ENCODE data around the gene NFRKB.
A peak's percentile ranks its signal among the peaks of the same experiment; 100 is the strongest.

The NFRKB gene

DNA sequence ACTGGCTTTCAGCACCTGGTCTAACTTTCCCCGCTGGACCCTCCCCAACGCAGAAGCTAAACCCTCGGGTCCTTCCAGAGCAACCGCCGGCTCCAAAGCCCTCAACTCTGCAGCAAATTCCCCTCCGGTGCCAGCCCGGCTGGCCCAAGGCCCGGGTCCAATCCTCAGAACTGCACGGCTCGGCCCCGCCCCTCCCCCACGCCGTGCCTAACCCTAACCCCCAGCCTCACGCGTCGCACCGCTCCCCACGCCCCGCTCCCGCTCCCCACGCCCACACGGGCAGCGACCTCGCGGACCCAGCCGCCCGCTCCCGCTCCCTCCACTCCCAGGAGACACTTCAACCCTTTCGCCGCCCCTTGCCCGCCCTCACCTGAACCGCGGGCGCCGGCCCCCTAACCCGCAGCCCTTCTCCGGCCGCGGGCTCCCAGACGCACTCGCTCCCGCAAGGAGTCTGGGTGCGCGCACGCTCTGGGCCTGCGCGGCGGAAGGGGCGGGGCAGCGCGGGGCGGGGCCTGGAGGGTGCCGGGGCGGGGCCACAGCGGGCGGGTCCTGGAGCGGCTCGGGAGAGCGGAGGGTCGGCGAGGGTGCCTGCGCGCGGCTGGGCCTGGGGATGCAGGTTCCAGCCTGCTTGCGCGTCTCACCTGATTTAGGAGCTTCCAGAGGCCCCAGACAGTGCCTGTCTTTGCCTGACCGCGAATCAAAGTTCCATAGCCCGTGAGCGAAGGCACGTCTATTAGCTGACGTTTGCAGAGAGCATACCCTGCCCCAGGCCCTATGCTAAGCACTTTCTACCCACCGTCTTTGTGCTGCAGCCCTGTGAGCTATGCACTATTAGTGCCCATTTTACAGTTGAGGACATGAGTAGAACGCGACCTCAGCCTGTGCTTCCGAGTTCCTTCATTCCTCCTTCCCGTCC, at the start of gene NFRKB:
Gene NFRKB (minus strand): TSS at position 453 of the 916 bp plus-strand sequence. CDS start 2,729 bp downstream, outside the sequence.
- ChIA-PET POLR2A (interaction anchor here (0.6 kb wide), 1 partner anchor 39 kb away, joined by 4 read pairs; no protein-coding TSS in a partner anchor), CTCF (interaction anchor here (1.0 to 1.4 kb wide), 3 partner anchors 9 to 236 kb away, joined by 3 to 5 read pairs (median 3); no protein-coding TSS in a partner anchor)
- peak; percentile 98 for DNase-seq (ENCODE audit: extremely low spot score)
- TF ChIP-seq, protein P1, sequence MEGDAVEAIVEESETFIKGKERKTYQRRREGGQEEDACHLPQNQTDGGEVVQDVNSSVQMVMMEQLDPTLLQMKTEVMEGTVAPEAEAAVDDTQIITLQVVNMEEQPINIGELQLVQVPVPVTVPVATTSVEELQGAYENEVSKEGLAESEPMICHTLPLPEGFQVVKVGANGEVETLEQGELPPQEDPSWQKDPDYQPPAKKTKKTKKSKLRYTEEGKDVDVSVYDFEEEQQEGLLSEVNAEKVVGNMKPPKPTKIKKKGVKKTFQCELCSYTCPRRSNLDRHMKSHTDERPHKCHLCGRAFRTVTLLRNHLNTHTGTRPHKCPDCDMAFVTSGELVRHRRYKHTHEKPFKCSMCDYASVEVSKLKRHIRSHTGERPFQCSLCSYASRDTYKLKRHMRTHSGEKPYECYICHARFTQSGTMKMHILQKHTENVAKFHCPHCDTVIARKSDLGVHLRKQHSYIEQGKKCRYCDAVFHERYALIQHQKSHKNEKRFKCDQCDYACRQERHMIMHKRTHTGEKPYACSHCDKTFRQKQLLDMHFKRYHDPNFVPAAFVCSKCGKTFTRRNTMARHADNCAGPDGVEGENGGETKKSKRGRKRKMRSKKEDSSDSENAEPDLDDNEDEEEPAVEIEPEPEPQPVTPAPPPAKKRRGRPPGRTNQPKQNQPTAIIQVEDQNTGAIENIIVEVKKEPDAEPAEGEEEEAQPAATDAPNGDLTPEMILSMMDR (IDR thresholded peaks at IDR 0.05; ENCODE audit: control extremely low read depth, extremely low read depth, low read depth, missing control alignments), result no peak

DNA sequence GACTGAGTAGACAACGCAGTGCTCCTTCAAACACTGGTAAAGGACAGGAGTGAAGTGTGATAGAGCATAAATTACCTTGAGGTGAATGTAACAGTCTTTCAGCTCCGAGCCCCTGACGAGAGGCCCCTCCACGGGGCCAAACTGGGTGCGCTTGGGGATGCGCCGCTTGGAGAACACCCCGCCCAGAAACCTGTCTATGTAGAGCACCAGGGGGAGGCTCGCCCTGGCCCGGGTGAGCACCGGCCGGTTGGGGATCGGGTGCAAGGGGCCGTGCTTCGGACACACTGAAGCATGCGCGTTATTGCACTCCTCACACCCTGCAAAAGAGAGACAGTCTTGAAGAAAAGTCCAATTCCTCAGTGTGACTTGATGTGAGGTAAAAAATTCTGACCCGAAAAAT, 49.3 kb upstream of the NFRKB start:
- DNase-seq (ENCODE audit: extremely low spot score), result no peak
- TF ChIP-seq, protein P1 (IDR thresholded peaks at IDR 0.05; ENCODE audit: control extremely low read depth, extremely low read depth, low read depth, missing control alignments), result no peak
- ChIA-PET POLR2A (no interaction called here), CTCF (no interaction called here)

GRCh38 chr11:129943036-129943435, 47.7 kb upstream of the NFRKB start:
- POLR2A ChIA-PET, result no interaction called here
- DNase-seq (ENCODE audit: extremely low spot score), result no peak
- TF ChIP-seq, protein P1 (IDR thresholded peaks at IDR 0.05; ENCODE audit: control extremely low read depth, extremely low read depth, low read depth, missing control alignments), result no peak
- CTCF ChIA-PET, result interaction anchor here (1.4 to 1.8 kb wide), 2 partner anchors 14 to 188 kb away, joined by 4 to 9 read pairs; no protein-coding TSS in a partner anchor

- no peak for DNase-seq (ENCODE audit: extremely low spot score)
- TF ChIP-seq, protein P1 (IDR thresholded peaks at IDR 0.05; ENCODE audit: control extremely low read depth, extremely low read depth, low read depth, missing control alignments), result no peak
- CTCF ChIA-PET, result interaction anchor here (1.1 to 1.9 kb wide), 4 partner anchors 15 to 193 kb away, joined by 3 to 9 read pairs (median 4); no protein-coding TSS in a partner anchor
- POLR2A ChIA-PET, result interaction anchor here (0.5 kb wide), 1 partner anchor 67 kb away, joined by 3 read pairs; no protein-coding TSS in a partner anchor
These were observed 44.1 kb upstream of the NFRKB start for GRCh38 chr11:129939510-129939909.

GRCh38 chr11:129938764-129939163, 43.4 kb upstream of the NFRKB start:
- no peak for DNase-seq (ENCODE audit: extremely low spot score)
- TF ChIP-seq, protein P1 (IDR thresholded peaks at IDR 0.05; ENCODE audit: control extremely low read depth, extremely low read depth, low read depth, missing control alignments), result no peak
- ChIA-PET POLR2A (no interaction called here), CTCF (no interaction called here)

DNA sequence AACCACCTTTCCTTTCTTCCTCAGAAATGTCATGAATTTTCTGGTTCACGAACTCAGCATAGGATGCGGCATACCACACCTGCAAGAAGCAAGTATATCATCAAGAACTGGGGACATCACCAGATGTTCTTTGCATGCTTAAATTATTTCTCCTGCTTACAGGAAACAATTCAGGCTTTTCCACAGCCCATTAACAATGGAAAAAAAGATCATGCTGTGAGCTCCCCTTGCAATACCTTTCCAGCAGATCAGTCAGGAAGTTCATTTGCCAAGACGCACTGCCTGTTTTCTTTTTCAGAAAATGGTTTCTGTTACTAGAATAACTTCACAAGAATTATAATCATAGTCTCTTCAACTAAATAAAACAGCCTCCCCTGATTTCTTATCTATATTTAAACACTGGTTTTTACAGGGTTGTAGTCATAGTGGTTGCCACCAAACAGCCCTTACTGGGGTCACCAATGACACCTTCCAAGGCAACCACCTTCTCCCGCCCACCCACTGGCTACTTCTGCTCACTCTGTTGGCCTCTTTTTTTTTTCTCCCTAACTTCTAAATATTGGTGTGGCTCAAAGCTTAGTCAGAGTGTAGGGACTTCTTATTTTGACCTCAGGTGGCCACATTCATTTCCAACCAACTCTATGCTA, 42.3 kb upstream of the NFRKB start:
- POLR2A ChIA-PET, result no interaction called here

More for the DNA sequence above, 42.3 kb upstream of the NFRKB start:
- CTCF ChIA-PET, result interaction anchor here (0.9 kb wide), 1 partner anchor 14 kb away, joined by 3 read pairs; no protein-coding TSS in a partner anchor
- no peak for DNase-seq (ENCODE audit: extremely low spot score)
- TF ChIP-seq, protein P1 (IDR thresholded peaks at IDR 0.05; ENCODE audit: control extremely low read depth, extremely low read depth, low read depth, missing control alignments), result no peak
